ENCODE results near the gene APBB2. TPM values are rescaled to one million over a fixed set of nuclear protein-coding genes. Genes with fewer than 3 reads are reported as not detected.

The APBB2 gene
- total RNA-seq, 1 experiment from 2014 or later: 17.7 TPM

GRCh38 chr4:41104155-41104554 is 110.2 kb downstream of the APBB2 start:
- BruUV-seq (replicated peaks): no TSS peak
- Mint-ChIP-seq H3K27ac (ENCODE audit: unreplicated experiment) (no peak overlapping the region), H3K36me3 (ENCODE audit: insufficient read depth, unreplicated experiment) (no peaks in the 10 kb centered on the region), H3K9me3 (ENCODE audit: low read depth, unreplicated experiment) (no peaks in the 10 kb centered on the region), H3K27me3 (ENCODE audit: unreplicated experiment) (no peaks in the 10 kb centered on the region), H3K4me3 (ENCODE audit: low read depth, unreplicated experiment) (no peak overlapping the region), H3K4me1 (ENCODE audit: low read depth, unreplicated experiment) (peaks cover 11% of the 10 kb centered on the region)
- CTCF ChIA-PET: no interaction called here
- intact Hi-C loops (cut with micrococcal nuclease; ENCODE audit: unreplicated experiment): no loop called here
- no peak for DNase-seq
- TF ChIP-seq CTCF (IDR thresholded peaks at IDR 0.05; ENCODE audit: unreplicated experiment): no peak

- Mint-ChIP-seq H3K4me1 (ENCODE audit: low read depth, unreplicated experiment) (peaks cover 11% of the 10 kb centered on the region), H3K36me3 (ENCODE audit: insufficient read depth, unreplicated experiment) (no peaks in the 10 kb centered on the region), H3K27ac (ENCODE audit: unreplicated experiment) (no peak overlapping the region), H3K27me3 (ENCODE audit: unreplicated experiment) (no peaks in the 10 kb centered on the region), H3K4me3 (ENCODE audit: low read depth, unreplicated experiment) (no peak overlapping the region), H3K9me3 (ENCODE audit: low read depth, unreplicated experiment) (no peaks in the 10 kb centered on the region)
- DNase-seq: no peak
- BruUV-seq (replicated peaks): no TSS peak
- no peak for TF ChIP-seq CTCF (IDR thresholded peaks at IDR 0.05; ENCODE audit: unreplicated experiment)
- CTCF ChIA-PET: no interaction called here
- intact Hi-C loops (cut with micrococcal nuclease; ENCODE audit: unreplicated experiment): no loop called here
These were observed 110.7 kb downstream of the APBB2 start for GRCh38 chr4:41103657-41104056.

GRCh38 chr4:41102414-41103092 is 111.8 kb downstream of the APBB2 start:
- Mint-ChIP-seq H3K36me3 (ENCODE audit: insufficient read depth, unreplicated experiment) (no peaks in the 10 kb centered on the region), H3K27ac (ENCODE audit: unreplicated experiment) (no peak overlapping the region), H3K27me3 (ENCODE audit: unreplicated experiment) (no peaks in the 10 kb centered on the region), H3K4me3 (ENCODE audit: low read depth, unreplicated experiment) (no peak overlapping the region), H3K4me1 (ENCODE audit: low read depth, unreplicated experiment) (peaks cover 4% of the 10 kb centered on the region), H3K9me3 (ENCODE audit: low read depth, unreplicated experiment) (no peaks in the 10 kb centered on the region)
- DNase-seq: no peak
- no TSS peak for BruUV-seq (replicated peaks)
- TF ChIP-seq CTCF (IDR thresholded peaks at IDR 0.05; ENCODE audit: unreplicated experiment): no peak
- CTCF ChIA-PET: no interaction called here
- intact Hi-C loops (cut with micrococcal nuclease; ENCODE audit: unreplicated experiment): no loop called here

DNA sequence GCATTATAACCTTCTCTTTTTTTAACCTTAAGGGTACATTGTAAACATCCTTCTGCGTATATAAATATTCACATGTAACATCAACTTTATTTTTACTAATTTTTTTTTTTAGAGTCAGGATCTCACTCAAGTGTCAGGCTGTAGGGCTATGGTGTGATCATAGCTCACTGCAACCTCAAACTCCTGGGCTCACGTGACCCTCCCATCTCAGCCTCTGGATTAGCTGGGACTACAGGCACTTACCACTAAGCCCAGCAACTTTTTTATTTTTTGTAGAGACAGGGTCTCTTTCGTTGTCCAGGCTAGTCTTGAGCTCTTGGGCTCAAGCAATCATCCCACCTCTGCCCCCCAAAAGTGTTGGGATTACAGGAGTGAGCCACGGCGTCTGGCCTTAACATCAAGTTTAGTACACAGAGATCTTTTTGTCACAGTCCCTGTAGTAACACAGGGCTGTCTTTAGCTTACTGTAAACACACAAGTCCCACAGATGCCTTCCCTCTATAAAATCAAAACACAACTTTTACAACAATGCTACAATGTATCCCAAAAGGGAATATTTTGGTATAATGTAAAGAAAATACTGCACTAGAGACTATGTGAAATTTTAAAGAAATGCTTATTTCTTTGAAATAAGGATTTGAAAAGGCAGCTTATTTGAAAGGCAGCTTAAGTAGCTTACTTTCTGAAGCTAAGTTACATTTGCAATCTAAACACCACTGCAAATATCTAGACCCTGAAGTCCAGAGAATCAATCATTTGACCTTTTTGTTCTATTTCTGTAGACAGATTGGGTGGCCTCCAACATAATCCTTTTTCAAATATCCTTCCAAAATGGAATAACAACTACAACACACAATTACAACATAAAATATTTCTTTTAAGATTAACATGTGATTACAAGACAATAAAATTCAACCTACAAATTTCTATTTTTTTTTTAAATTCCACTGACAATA is 116.0 kb downstream of the APBB2 start:
- no peaks in the 10 kb centered on the region for H3K36me3 Mint-ChIP-seq (ENCODE audit: insufficient read depth, unreplicated experiment)
- no peaks in the 10 kb centered on the region for H3K9me3 Mint-ChIP-seq (ENCODE audit: low read depth, unreplicated experiment)
- no peak for DNase-seq
- H3K4me3 Mint-ChIP-seq (ENCODE audit: low read depth, unreplicated experiment): no peak overlapping the region
- H3K4me1 Mint-ChIP-seq (ENCODE audit: low read depth, unreplicated experiment): no peaks in the 10 kb centered on the region
- H3K27me3 Mint-ChIP-seq (ENCODE audit: unreplicated experiment): no peaks in the 10 kb centered on the region
- intact Hi-C loops (cut with micrococcal nuclease; ENCODE audit: unreplicated experiment): no loop called here
- BruUV-seq (replicated peaks): no TSS peak
- no peak for TF ChIP-seq CTCF (IDR thresholded peaks at IDR 0.05; ENCODE audit: unreplicated experiment)
- no peak overlapping the region for H3K27ac Mint-ChIP-seq (ENCODE audit: unreplicated experiment)
- CTCF ChIA-PET: interaction anchor here (0.6 kb wide), 1 partner anchor 124 kb away, joined by 4 read pairs; no protein-coding TSS in a partner anchor
